Measurements from ENCODE around the gene RIN3.

DNA sequence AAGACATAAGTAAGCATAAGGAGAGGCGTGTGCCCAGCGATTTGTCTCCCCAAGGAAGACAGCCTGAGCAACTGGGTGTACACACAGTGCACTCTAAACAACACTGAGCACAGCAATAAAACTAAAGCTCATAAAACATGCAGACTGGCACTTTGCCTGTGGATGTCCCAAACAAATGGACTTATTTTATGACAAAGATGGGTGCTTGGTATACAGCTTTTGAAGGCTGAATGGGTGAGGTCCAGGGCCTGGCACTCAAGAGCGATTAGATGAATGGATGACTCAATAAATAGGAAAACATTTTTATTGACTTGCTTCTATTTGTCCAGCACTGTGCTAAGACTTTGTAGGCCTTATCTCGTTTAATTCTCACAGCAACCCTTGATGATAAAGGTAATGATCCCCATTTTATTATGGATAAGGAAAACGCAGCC is 206.3 kb downstream of the RIN3 start:
- TF ChIP-seq, protein P1, sequence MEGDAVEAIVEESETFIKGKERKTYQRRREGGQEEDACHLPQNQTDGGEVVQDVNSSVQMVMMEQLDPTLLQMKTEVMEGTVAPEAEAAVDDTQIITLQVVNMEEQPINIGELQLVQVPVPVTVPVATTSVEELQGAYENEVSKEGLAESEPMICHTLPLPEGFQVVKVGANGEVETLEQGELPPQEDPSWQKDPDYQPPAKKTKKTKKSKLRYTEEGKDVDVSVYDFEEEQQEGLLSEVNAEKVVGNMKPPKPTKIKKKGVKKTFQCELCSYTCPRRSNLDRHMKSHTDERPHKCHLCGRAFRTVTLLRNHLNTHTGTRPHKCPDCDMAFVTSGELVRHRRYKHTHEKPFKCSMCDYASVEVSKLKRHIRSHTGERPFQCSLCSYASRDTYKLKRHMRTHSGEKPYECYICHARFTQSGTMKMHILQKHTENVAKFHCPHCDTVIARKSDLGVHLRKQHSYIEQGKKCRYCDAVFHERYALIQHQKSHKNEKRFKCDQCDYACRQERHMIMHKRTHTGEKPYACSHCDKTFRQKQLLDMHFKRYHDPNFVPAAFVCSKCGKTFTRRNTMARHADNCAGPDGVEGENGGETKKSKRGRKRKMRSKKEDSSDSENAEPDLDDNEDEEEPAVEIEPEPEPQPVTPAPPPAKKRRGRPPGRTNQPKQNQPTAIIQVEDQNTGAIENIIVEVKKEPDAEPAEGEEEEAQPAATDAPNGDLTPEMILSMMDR (IDR thresholded peaks at IDR 0.05) = no peak
- TF ChIP-seq POLR2AphosphoS5 (IDR thresholded peaks at IDR 0.05; ENCODE audit: low read depth, low read length) = no peak
- TF ChIP-seq, protein P2, sequence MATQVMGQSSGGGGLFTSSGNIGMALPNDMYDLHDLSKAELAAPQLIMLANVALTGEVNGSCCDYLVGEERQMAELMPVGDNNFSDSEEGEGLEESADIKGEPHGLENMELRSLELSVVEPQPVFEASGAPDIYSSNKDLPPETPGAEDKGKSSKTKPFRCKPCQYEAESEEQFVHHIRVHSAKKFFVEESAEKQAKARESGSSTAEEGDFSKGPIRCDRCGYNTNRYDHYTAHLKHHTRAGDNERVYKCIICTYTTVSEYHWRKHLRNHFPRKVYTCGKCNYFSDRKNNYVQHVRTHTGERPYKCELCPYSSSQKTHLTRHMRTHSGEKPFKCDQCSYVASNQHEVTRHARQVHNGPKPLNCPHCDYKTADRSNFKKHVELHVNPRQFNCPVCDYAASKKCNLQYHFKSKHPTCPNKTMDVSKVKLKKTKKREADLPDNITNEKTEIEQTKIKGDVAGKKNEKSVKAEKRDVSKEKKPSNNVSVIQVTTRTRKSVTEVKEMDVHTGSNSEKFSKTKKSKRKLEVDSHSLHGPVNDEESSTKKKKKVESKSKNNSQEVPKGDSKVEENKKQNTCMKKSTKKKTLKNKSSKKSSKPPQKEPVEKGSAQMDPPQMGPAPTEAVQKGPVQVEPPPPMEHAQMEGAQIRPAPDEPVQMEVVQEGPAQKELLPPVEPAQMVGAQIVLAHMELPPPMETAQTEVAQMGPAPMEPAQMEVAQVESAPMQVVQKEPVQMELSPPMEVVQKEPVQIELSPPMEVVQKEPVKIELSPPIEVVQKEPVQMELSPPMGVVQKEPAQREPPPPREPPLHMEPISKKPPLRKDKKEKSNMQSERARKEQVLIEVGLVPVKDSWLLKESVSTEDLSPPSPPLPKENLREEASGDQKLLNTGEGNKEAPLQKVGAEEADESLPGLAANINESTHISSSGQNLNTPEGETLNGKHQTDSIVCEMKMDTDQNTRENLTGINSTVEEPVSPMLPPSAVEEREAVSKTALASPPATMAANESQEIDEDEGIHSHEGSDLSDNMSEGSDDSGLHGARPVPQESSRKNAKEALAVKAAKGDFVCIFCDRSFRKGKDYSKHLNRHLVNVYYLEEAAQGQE (IDR thresholded peaks at IDR 0.05; ENCODE audit: insufficient read depth in 1 of 2, low read depth in 2 of 2, low read length in 1 of 2) = no peak

Data from Panc1 (cell line).